GM18517 (cell line): ENCODE results near the gene NLGN2.

Experiments
- ATAC-seq: cut with Tn5 transposase; IDR thresholded peaks from one replicate; pipeline ENCODE4 v1.9.1; 2021; ENCODE audit warnings: mild to moderate bottlenecking, moderate library complexity; ENCODE audit not compliant: unreplicated experiment

The NLGN2 gene

GRCh38 chr17:7411427-7411750, 3.7 kb downstream of the NLGN2 start:
- no peak for ATAC-seq

GRCh38 chr17:7413346-7413985, 5.8 kb downstream of the NLGN2 start:
- ATAC-seq: no peak

GRCh38 chr17:7414837-7415236, 7.2 kb downstream of the NLGN2 start:
- ATAC-seq: no peak

GRCh38 chr17:7415784-7416183, 8.1 kb downstream of the NLGN2 start:
- ATAC-seq: no peak

GRCh38 chr17:7416323-7416722, 8.7 kb downstream of the NLGN2 start:
- no peak for ATAC-seq

GRCh38 chr17:7417056-7417655, 9.5 kb downstream of the NLGN2 start:
- ATAC-seq: no peak

GRCh38 chr17:7418472-7419152, 11.0 kb downstream of the NLGN2 start:
- ATAC-seq: no peak

GRCh38 chr17:7419819-7420610, 12.4 kb downstream of the NLGN2 start, which contains the start of gene SPEM1:
SPEM1 (plus strand) TSS chr17:7420324; CDS start chr17:7420385, 61 bp downstream.
- ATAC-seq: no peak

GRCh38 chr17:7421186-7421585, 13.5 kb downstream of the NLGN2 start:
- ATAC-seq: no peak

GRCh38 chr17:7423679-7424078, 16.0 kb downstream of the NLGN2 start:
- ATAC-seq: no peak

GRCh38 chr17:7425316-7425715, 17.7 kb downstream of the NLGN2 start, which contains the start of gene SPEM2:
SPEM2 (plus strand) TSS chr17:7425616; CDS start chr17:7425689, 73 bp downstream.
- no peak for ATAC-seq

GRCh38 chr17:7425756-7426155, 18.1 kb downstream of the NLGN2 start:
- ATAC-seq: no peak

- ATAC-seq: no peak
Measured at GRCh38 chr17:7426203-7426863, 18.7 kb downstream of the NLGN2 start.

GRCh38 chr17:7426896-7427489, 19.3 kb downstream of the NLGN2 start:
- ATAC-seq: no peak

- ATAC-seq: no peak
Measured at GRCh38 chr17:7427549-7427948, 19.9 kb downstream of the NLGN2 start.

- no peak for ATAC-seq
Measured at GRCh38 chr17:7428557-7428956, 20.9 kb downstream of the NLGN2 start, which contains the start of gene SPEM3. SPEM3 (plus strand) TSS chr17:7428857; CDS start chr17:7428903, 46 bp downstream.

- no peak for ATAC-seq
Measured at GRCh38 chr17:7429722-7430121, 22.1 kb downstream of the NLGN2 start.

- no peak for ATAC-seq
Measured at GRCh38 chr17:7431231-7431630, 23.6 kb downstream of the NLGN2 start.

- ATAC-seq: no peak
Measured at GRCh38 chr17:7432296-7432695, 24.7 kb downstream of the NLGN2 start.
